22Rv1 (cell line): Measurements from ENCODE around the gene GNG7.
"Not testable (repeated sequence)": the region's sequence is repeated elsewhere in the genome, so short reads cannot be mapped to it uniquely, and the experiment has no call there.

Source experiments
- CTCF ChIP-seq: fragments of 450-650 bp; IDR thresholded peaks from 2 replicates; pipeline ENCODE4 v1.5.1; 2017; ENCODE audit warnings: mild to moderate bottlenecking
- ZFX ChIP-seq: fragments of 450-650 bp; IDR thresholded peaks from 2 replicates; pipeline ENCODE4 v1.6.1; 2017; ENCODE audit warnings: antibody characterized with exemption, borderline replicate concordance

GRCh38 chr19:2651002-2651733 lies 51.3 kb downstream of the GNG7 start:
- not testable (repeated sequence) for TF ChIP-seq CTCF, ZFX
